Measurements from ENCODE around the gene GRK5.
A peak's percentile ranks its signal among the peaks of the same experiment; 100 is the strongest.

Gene GRK5

GRCh38 chr10:119336599-119336998, 129.2 kb downstream of the GRK5 start:
- H3K36me3 Mint-ChIP-seq (ENCODE audit: low read depth): peaks cover 26% of the 10 kb centered on the region
- no peaks in the 10 kb centered on the region for H3K9me3 Mint-ChIP-seq
- H3K27ac Mint-ChIP-seq: no peak overlapping the region
- peaks cover 31% of the 10 kb centered on the region for H3K4me1 Mint-ChIP-seq (ENCODE audit: low read depth)
- H3K4me3 Mint-ChIP-seq: no peak overlapping the region
- H3K27me3 Mint-ChIP-seq (ENCODE audit: low read depth): no peaks in the 10 kb centered on the region

- no peak overlapping the region for H3K4me3 Mint-ChIP-seq
- no peak overlapping the region for H3K27ac Mint-ChIP-seq
- no peaks in the 10 kb centered on the region for H3K27me3 Mint-ChIP-seq (ENCODE audit: low read depth)
- no peaks in the 10 kb centered on the region for H3K9me3 Mint-ChIP-seq
- H3K36me3 Mint-ChIP-seq (ENCODE audit: low read depth): peaks cover 27% of the 10 kb centered on the region
- peaks cover 33% of the 10 kb centered on the region for H3K4me1 Mint-ChIP-seq (ENCODE audit: low read depth)
These were observed 129.9 kb downstream of the GRK5 start for GRCh38 chr10:119337223-119337622.

GRCh38 chr10:119337796-119338432, 130.5 kb downstream of the GRK5 start:
- H3K4me1 Mint-ChIP-seq (ENCODE audit: low read depth): peaks cover 31% of the 10 kb centered on the region
- no peaks in the 10 kb centered on the region for H3K27me3 Mint-ChIP-seq (ENCODE audit: low read depth)
- H3K27ac Mint-ChIP-seq: no peak overlapping the region
- H3K9me3 Mint-ChIP-seq: no peaks in the 10 kb centered on the region
- peaks cover 31% of the 10 kb centered on the region for H3K36me3 Mint-ChIP-seq (ENCODE audit: low read depth)
- H3K4me3 Mint-ChIP-seq: no peak overlapping the region

- H3K36me3 Mint-ChIP-seq (ENCODE audit: low read depth): peaks cover 28% of the 10 kb centered on the region
- H3K27ac Mint-ChIP-seq: no peak overlapping the region
- peaks cover 23% of the 10 kb centered on the region for H3K4me1 Mint-ChIP-seq (ENCODE audit: low read depth)
- H3K9me3 Mint-ChIP-seq: no peaks in the 10 kb centered on the region
- H3K4me3 Mint-ChIP-seq: no peak overlapping the region
- H3K27me3 Mint-ChIP-seq (ENCODE audit: low read depth): no peaks in the 10 kb centered on the region
These were observed 131.7 kb downstream of the GRK5 start for GRCh38 chr10:119339109-119339508.

- Mint-ChIP-seq H3K9me3 (no peaks in the 10 kb centered on the region), H3K36me3 (ENCODE audit: low read depth) (peaks cover 27% of the 10 kb centered on the region), H3K4me3 (no peak overlapping the region), H3K4me1 (ENCODE audit: low read depth) (peaks cover 29% of the 10 kb centered on the region), H3K27ac (peak overlapping the region; percentile 78), H3K27me3 (ENCODE audit: low read depth) (no peaks in the 10 kb centered on the region)
These were observed 133.6 kb downstream of the GRK5 start for GRCh38 chr10:119340893-119341458.

GRCh38 chr10:119341459-119342301, 134.3 kb downstream of the GRK5 start:
- Mint-ChIP-seq H3K4me3 (no peak overlapping the region), H3K27me3 (ENCODE audit: low read depth) (no peaks in the 10 kb centered on the region), H3K4me1 (ENCODE audit: low read depth) (peaks cover 30% of the 10 kb centered on the region), H3K36me3 (ENCODE audit: low read depth) (peaks cover 23% of the 10 kb centered on the region), H3K9me3 (no peaks in the 10 kb centered on the region), H3K27ac (peak overlapping the region; percentile 78)

- peaks cover 31% of the 10 kb centered on the region for H3K4me1 Mint-ChIP-seq (ENCODE audit: low read depth)
- H3K27ac Mint-ChIP-seq: no peak overlapping the region
- no peaks in the 10 kb centered on the region for H3K27me3 Mint-ChIP-seq (ENCODE audit: low read depth)
- no peaks in the 10 kb centered on the region for H3K9me3 Mint-ChIP-seq
- H3K36me3 Mint-ChIP-seq (ENCODE audit: low read depth): peaks cover 24% of the 10 kb centered on the region
- H3K4me3 Mint-ChIP-seq: no peak overlapping the region
These were observed 135.0 kb downstream of the GRK5 start for GRCh38 chr10:119342335-119342734.

- Mint-ChIP-seq H3K9me3 (no peaks in the 10 kb centered on the region), H3K4me1 (ENCODE audit: low read depth) (peaks cover 32% of the 10 kb centered on the region), H3K27ac (no peak overlapping the region), H3K4me3 (no peak overlapping the region), H3K36me3 (ENCODE audit: low read depth) (peaks cover 28% of the 10 kb centered on the region), H3K27me3 (ENCODE audit: low read depth) (no peaks in the 10 kb centered on the region)
These were observed 135.7 kb downstream of the GRK5 start for GRCh38 chr10:119343011-119343601.

GRCh38 chr10:119344381-119344780, 137.0 kb downstream of the GRK5 start:
- Mint-ChIP-seq H3K4me3 (no peak overlapping the region), H3K9me3 (no peaks in the 10 kb centered on the region), H3K27me3 (ENCODE audit: low read depth) (no peaks in the 10 kb centered on the region), H3K4me1 (ENCODE audit: low read depth) (peaks cover 29% of the 10 kb centered on the region), H3K36me3 (ENCODE audit: low read depth) (peaks cover 34% of the 10 kb centered on the region), H3K27ac (no peak overlapping the region)

GRCh38 chr10:119346095-119346832, 138.9 kb downstream of the GRK5 start:
- no peaks in the 10 kb centered on the region for H3K27me3 Mint-ChIP-seq (ENCODE audit: low read depth)
- peaks cover 9% of the 10 kb centered on the region for H3K9me3 Mint-ChIP-seq
- peak overlapping the region; percentile 15 for H3K27ac Mint-ChIP-seq
- H3K36me3 Mint-ChIP-seq (ENCODE audit: low read depth): peaks cover 45% of the 10 kb centered on the region
- H3K4me3 Mint-ChIP-seq: no peak overlapping the region
- H3K4me1 Mint-ChIP-seq (ENCODE audit: low read depth): peaks cover 25% of the 10 kb centered on the region

GRCh38 chr10:119347181-119347974, 140.0 kb downstream of the GRK5 start:
- H3K36me3 Mint-ChIP-seq (ENCODE audit: low read depth): peaks cover 47% of the 10 kb centered on the region
- H3K27ac Mint-ChIP-seq: no peak overlapping the region
- H3K27me3 Mint-ChIP-seq (ENCODE audit: low read depth): no peaks in the 10 kb centered on the region
- H3K9me3 Mint-ChIP-seq: peaks cover 18% of the 10 kb centered on the region
- H3K4me3 Mint-ChIP-seq: no peak overlapping the region
- H3K4me1 Mint-ChIP-seq (ENCODE audit: low read depth): peaks cover 20% of the 10 kb centered on the region

- peaks cover 25% of the 10 kb centered on the region for H3K9me3 Mint-ChIP-seq
- peaks cover 47% of the 10 kb centered on the region for H3K36me3 Mint-ChIP-seq (ENCODE audit: low read depth)
- no peak overlapping the region for H3K27ac Mint-ChIP-seq
- peaks cover 16% of the 10 kb centered on the region for H3K4me1 Mint-ChIP-seq (ENCODE audit: low read depth)
- H3K4me3 Mint-ChIP-seq: no peak overlapping the region
- H3K27me3 Mint-ChIP-seq (ENCODE audit: low read depth): no peaks in the 10 kb centered on the region
These were observed 140.7 kb downstream of the GRK5 start for GRCh38 chr10:119348106-119348505.

- Mint-ChIP-seq H3K36me3 (ENCODE audit: low read depth) (peaks cover 48% of the 10 kb centered on the region), H3K4me1 (ENCODE audit: low read depth) (peaks cover 16% of the 10 kb centered on the region), H3K27me3 (ENCODE audit: low read depth) (no peaks in the 10 kb centered on the region), H3K4me3 (no peak overlapping the region), H3K27ac (no peak overlapping the region), H3K9me3 (peaks cover 25% of the 10 kb centered on the region)
These were observed 141.3 kb downstream of the GRK5 start for GRCh38 chr10:119348516-119349240.

All from T-helper 1 cell treated with Interleukin-12 subunit alpha and Interleukin-12 subunit beta and Interleukin-4 antibody, amounts not matched to agents 30 μg/mL and 1 μg/mL, for 36 hours (primary cell).